HEK293 (cell line): ENCODE data around the gene TMEM140.

ENCODE experiments used
- IKZF3 ChIP-seq: fragments of 450-650 bp; IDR thresholded peaks from 2 replicates; pipeline ENCODE4 v1.5.0; 2018; ENCODE audit warnings: missing biosample characterization, mild to moderate bottlenecking, missing genetic modification characterization, moderate library complexity
- KLF1 ChIP-seq: fragments of 450-650 bp; formaldehyde crosslinking; IDR thresholded peaks from 2 replicates; pipeline ENCODE4 v1.5.1; 2016; ENCODE audit warnings: missing biosample characterization, missing genetic modification characterization
- MEIS1 ChIP-seq: sonication (generic); formaldehyde crosslinking; IDR thresholded peaks from 2 replicates; pipeline ENCODE4 v1.8.1; 2022; ENCODE audit warnings: missing genetic modification reagents, mild to moderate bottlenecking, borderline replicate concordance
- MZF1 ChIP-seq: fragments of 450-650 bp; formaldehyde crosslinking; IDR thresholded peaks from 2 replicates; pipeline ENCODE4 v1.5.1; 2017; ENCODE audit warnings: missing biosample characterization, missing genetic modification characterization, borderline replicate concordance
- REPIN1 ChIP-seq: fragments of 450-650 bp; formaldehyde crosslinking; IDR thresholded peaks from 2 replicates; pipeline ENCODE4 v1.5.1; 2017; ENCODE audit warnings: missing biosample characterization, missing genetic modification characterization, low read depth
- SALL2 ChIP-seq: fragments of 450-650 bp; formaldehyde crosslinking; IDR thresholded peaks from 2 replicates; pipeline ENCODE4 v1.5.0; 2017; ENCODE audit warnings: missing biosample characterization, mild to moderate bottlenecking, missing genetic modification characterization, borderline replicate concordance
- SCRT2 ChIP-seq: fragments of 450-650 bp; formaldehyde crosslinking; IDR thresholded peaks from 2 replicates; pipeline ENCODE4 v1.5.1; 2016; ENCODE audit warnings: missing biosample characterization, missing genetic modification characterization
- SP2 ChIP-seq: fragments of 450-650 bp; formaldehyde crosslinking; IDR thresholded peaks from 2 replicates; pipeline ENCODE4 v1.5.1; 2016; ENCODE audit warnings: missing biosample characterization, missing genetic modification characterization
- ZBTB7A ChIP-seq: fragments of 450-650 bp; formaldehyde crosslinking; IDR thresholded peaks from 2 replicates; pipeline ENCODE4 v1.5.1; 2016; ENCODE audit warnings: low read depth, missing biosample characterization, missing genetic modification characterization
- ZEB2 ChIP-seq: fragments of 450-650 bp; formaldehyde crosslinking; IDR thresholded peaks from 2 replicates; pipeline ENCODE4 v1.5.1; 2016; ENCODE audit warnings: missing biosample characterization, missing genetic modification characterization
- ZFHX2 ChIP-seq: fragments of 450-650 bp; formaldehyde crosslinking; conservative IDR thresholded peaks from 2 replicates; pipeline ENCODE4 v1.5.1; 2016; ENCODE audit warnings: missing biosample characterization, missing genetic modification characterization
- ZNF112 ChIP-seq: fragments of 450-650 bp; formaldehyde crosslinking; IDR thresholded peaks from 2 replicates; pipeline ENCODE4 v1.5.0; 2017; ENCODE audit warnings: missing biosample characterization, missing genetic modification characterization
- ZNF114 ChIP-seq: fragments of 450-650 bp; formaldehyde crosslinking; IDR thresholded peaks from 2 replicates; pipeline ENCODE4 v1.5.0; 2017; ENCODE audit warnings: missing biosample characterization, missing genetic modification characterization
- ZNF169 ChIP-seq: fragments of 450-650 bp; formaldehyde crosslinking; IDR thresholded peaks from 2 replicates; pipeline ENCODE4 v1.5.1; 2016; ENCODE audit warnings: missing biosample characterization, missing genetic modification characterization
- ZNF174 ChIP-seq: fragments of 450-650 bp; formaldehyde crosslinking; IDR thresholded peaks from 2 replicates; pipeline ENCODE4 v1.5.0; 2017; ENCODE audit warnings: missing biosample characterization, mild to moderate bottlenecking, missing genetic modification characterization
- ZNF214 ChIP-seq: fragments of 450-650 bp; formaldehyde crosslinking; IDR thresholded peaks from 2 replicates; pipeline ENCODE4 v1.5.1; 2017; ENCODE audit warnings: missing biosample characterization, mild to moderate bottlenecking, missing genetic modification characterization, borderline replicate concordance
- ZNF23 ChIP-seq: fragments of 450-650 bp; formaldehyde crosslinking; IDR thresholded peaks from 2 replicates; pipeline ENCODE4 v1.5.1; 2016; ENCODE audit warnings: missing biosample characterization, missing genetic modification characterization, borderline replicate concordance
- ZNF302 ChIP-seq: fragments of 450-650 bp; formaldehyde crosslinking; IDR thresholded peaks from 2 replicates; pipeline ENCODE4 v1.5.1; 2016; ENCODE audit warnings: missing biosample characterization, missing genetic modification characterization, low read depth
- ZNF335 ChIP-seq: fragments of 450-650 bp; formaldehyde crosslinking; conservative IDR thresholded peaks from 2 replicates; pipeline ENCODE4 v1.5.1; 2016; ENCODE audit warnings: missing biosample characterization, missing genetic modification characterization
- ZNF37A ChIP-seq: fragments of 450-650 bp; IDR thresholded peaks from 2 replicates; pipeline ENCODE4 v1.5.1; 2018; ENCODE audit warnings: missing biosample characterization, missing genetic modification characterization
- ZNF394 ChIP-seq: fragments of 450-650 bp; formaldehyde crosslinking; IDR thresholded peaks from 2 replicates; pipeline ENCODE4 v1.5.1; 2016; ENCODE audit warnings: missing biosample characterization, missing genetic modification characterization, mild to moderate bottlenecking, moderate library complexity, borderline replicate concordance
- ZNF48 ChIP-seq: fragments of 450-650 bp; formaldehyde crosslinking; IDR thresholded peaks from 2 replicates; pipeline ENCODE4 v1.5.1; 2016; ENCODE audit warnings: missing biosample characterization, missing genetic modification characterization
- ZNF555 ChIP-seq: fragments of 450-650 bp; formaldehyde crosslinking; conservative IDR thresholded peaks from 2 replicates; pipeline ENCODE4 v1.5.1; 2017; ENCODE audit warnings: missing biosample characterization, mild to moderate bottlenecking, missing genetic modification characterization, inconsistent platforms
- ZNF677 ChIP-seq: fragments of 450-650 bp; IDR thresholded peaks from 2 replicates; pipeline ENCODE4 v1.5.0; 2018; ENCODE audit warnings: missing biosample characterization, mild to moderate bottlenecking, missing genetic modification characterization, moderate library complexity
- ZNF707 ChIP-seq: fragments of 450-650 bp; formaldehyde crosslinking; IDR thresholded peaks from 2 replicates; pipeline ENCODE4 v1.5.1; 2016; ENCODE audit warnings: missing biosample characterization, missing genetic modification characterization
- TF ChIP-seq, protein P1 (sequence below): fragments of 450-650 bp; formaldehyde crosslinking; IDR thresholded peaks from 2 replicates; pipeline ENCODE4 v1.5.1; 2016; ENCODE audit warnings: missing biosample characterization, missing genetic modification characterization
- TF ChIP-seq, protein P2 (sequence below): fragments of 450-650 bp; formaldehyde crosslinking; IDR thresholded peaks from 2 replicates; pipeline ENCODE4 v1.5.1; 2016; ENCODE audit warnings: missing biosample characterization, missing genetic modification characterization
- TF ChIP-seq, protein P3 (sequence below): fragments of 450-650 bp; formaldehyde crosslinking; IDR thresholded peaks from 2 replicates; pipeline ENCODE4 v1.5.1; 2016; ENCODE audit warnings: missing biosample characterization, missing genetic modification characterization
- TF ChIP-seq, protein P4 (sequence below): fragments of 450-650 bp; formaldehyde crosslinking; IDR thresholded peaks from 2 replicates; pipeline ENCODE4 v1.5.1; 2016; ENCODE audit warnings: missing biosample characterization, missing genetic modification characterization
- TF ChIP-seq, protein P5 (sequence below): fragments of 450-650 bp; formaldehyde crosslinking; IDR thresholded peaks from 2 replicates; pipeline ENCODE4 v1.5.1; 2016; ENCODE audit warnings: missing biosample characterization, missing genetic modification characterization
- TF ChIP-seq, protein P6 (sequence below): fragments of 450-650 bp; formaldehyde crosslinking; IDR thresholded peaks from 2 replicates; pipeline ENCODE4 v1.5.1; 2016; ENCODE audit warnings: missing biosample characterization, missing genetic modification characterization

Gene TMEM140

DNA sequence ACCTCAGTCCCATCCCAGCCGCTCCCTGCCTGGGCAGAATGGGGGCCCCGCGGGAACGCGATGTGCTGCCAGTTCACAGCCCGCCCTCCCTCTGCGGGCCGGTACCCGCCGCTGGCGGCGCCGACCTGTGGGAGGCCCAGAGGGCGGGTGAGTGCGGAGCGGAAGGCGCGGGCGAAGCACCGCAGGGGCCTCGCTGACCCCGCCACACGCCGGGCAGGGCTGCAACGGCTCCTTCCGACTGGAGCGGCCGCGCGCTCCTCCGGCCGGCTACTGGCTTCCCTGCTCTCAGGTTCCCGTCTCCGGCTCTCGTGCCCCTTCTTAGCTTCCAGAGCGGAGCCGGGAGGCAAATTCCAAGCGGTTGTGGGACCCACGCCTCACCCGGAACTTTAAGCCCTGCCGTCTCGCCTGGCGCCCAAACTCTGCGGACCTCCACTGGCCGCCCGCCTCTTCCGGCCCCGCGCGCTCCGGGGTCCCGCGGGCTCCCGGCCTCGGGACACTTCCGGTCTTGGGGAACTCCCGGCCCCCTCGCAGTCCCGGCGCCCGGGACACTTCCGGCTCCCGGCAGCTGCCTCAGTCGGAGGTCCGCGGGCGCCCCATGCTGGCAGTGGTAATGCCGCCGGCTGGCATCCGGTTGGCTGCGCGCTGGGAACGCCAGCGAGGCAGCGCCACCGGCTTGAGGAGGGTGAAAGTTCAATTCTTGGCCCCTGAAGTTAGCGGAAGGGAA lies 22.6 kb downstream of the TMEM140 start, which contains the start of gene CYREN (continued):
- TF ChIP-seq, protein P1, sequence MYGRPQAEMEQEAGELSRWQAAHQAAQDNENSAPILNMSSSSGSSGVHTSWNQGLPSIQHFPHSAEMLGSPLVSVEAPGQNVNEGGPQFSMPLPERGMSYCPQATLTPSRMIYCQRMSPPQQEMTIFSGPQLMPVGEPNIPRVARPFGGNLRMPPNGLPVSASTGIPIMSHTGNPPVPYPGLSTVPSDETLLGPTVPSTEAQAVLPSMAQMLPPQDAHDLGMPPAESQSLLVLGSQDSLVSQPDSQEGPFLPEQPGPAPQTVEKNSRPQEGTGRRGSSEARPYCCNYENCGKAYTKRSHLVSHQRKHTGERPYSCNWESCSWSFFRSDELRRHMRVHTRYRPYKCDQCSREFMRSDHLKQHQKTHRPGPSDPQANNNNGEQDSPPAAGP (tag by site-specific recombination), result peak; percentile 77
- TF ChIP-seq ZEB2 (tag by site-specific recombination) (peak; percentile 93), ZNF114 (tag by site-specific recombination) (no peak), ZNF677 (tag by site-specific recombination) (no peak), ZNF23 (tag by site-specific recombination) (no peak), SP2 (tag by site-specific recombination) (peak; percentile 85), ZNF555 (tag by site-specific recombination) (no peak), ZNF48 (no peak), ZBTB7A (tag by site-specific recombination) (peak; percentile 65; the same call in 1 of the 2 replicates), REPIN1 (tag by site-specific recombination) (peak; percentile 7; the same call in 1 of the 2 replicates), ZNF169 (tag by site-specific recombination) (no peak), ZNF707 (tag by site-specific recombination) (no peak), SCRT2 (tag by site-specific recombination) (no peak; the same call in 1 of the 2 replicates), MZF1 (tag by site-specific recombination) (no peak), ZNF302 (no peak), MEIS1 (CRISPR knock-in tag) (no peak; the same call in 1 of the 2 replicates), ZNF112 (tag by site-specific recombination) (no peak), ZNF394 (tag by site-specific recombination) (peak; percentile 60), ZNF174 (tag by site-specific recombination) (no peak), SALL2 (tag by site-specific recombination) (no peak), ZNF37A (0 out of 2 replicates have a peak, but pooled peaks have one; percentile 30), IKZF3 (peak; percentile 93), KLF1 (tag by site-specific recombination) (no peak), ZNF335 (tag by site-specific recombination) (peak; percentile 89), ZNF214 (tag by site-specific recombination) (no peak), ZFHX2 (tag by site-specific recombination) (peak; percentile 87)
- TF ChIP-seq, protein P2, sequence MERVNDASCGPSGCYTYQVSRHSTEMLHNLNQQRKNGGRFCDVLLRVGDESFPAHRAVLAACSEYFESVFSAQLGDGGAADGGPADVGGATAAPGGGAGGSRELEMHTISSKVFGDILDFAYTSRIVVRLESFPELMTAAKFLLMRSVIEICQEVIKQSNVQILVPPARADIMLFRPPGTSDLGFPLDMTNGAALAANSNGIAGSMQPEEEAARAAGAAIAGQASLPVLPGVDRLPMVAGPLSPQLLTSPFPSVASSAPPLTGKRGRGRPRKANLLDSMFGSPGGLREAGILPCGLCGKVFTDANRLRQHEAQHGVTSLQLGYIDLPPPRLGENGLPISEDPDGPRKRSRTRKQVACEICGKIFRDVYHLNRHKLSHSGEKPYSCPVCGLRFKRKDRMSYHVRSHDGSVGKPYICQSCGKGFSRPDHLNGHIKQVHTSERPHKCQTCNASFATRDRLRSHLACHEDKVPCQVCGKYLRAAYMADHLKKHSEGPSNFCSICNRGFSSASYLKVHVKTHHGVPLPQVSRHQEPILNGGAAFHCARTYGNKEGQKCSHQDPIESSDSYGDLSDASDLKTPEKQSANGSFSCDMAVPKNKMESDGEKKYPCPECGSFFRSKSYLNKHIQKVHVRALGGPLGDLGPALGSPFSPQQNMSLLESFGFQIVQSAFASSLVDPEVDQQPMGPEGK, result peak; percentile 99
- TF ChIP-seq, protein P3, sequence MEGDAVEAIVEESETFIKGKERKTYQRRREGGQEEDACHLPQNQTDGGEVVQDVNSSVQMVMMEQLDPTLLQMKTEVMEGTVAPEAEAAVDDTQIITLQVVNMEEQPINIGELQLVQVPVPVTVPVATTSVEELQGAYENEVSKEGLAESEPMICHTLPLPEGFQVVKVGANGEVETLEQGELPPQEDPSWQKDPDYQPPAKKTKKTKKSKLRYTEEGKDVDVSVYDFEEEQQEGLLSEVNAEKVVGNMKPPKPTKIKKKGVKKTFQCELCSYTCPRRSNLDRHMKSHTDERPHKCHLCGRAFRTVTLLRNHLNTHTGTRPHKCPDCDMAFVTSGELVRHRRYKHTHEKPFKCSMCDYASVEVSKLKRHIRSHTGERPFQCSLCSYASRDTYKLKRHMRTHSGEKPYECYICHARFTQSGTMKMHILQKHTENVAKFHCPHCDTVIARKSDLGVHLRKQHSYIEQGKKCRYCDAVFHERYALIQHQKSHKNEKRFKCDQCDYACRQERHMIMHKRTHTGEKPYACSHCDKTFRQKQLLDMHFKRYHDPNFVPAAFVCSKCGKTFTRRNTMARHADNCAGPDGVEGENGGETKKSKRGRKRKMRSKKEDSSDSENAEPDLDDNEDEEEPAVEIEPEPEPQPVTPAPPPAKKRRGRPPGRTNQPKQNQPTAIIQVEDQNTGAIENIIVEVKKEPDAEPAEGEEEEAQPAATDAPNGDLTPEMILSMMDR (tag by site-specific recombination), result peak; percentile 91
- TF ChIP-seq, protein P4, sequence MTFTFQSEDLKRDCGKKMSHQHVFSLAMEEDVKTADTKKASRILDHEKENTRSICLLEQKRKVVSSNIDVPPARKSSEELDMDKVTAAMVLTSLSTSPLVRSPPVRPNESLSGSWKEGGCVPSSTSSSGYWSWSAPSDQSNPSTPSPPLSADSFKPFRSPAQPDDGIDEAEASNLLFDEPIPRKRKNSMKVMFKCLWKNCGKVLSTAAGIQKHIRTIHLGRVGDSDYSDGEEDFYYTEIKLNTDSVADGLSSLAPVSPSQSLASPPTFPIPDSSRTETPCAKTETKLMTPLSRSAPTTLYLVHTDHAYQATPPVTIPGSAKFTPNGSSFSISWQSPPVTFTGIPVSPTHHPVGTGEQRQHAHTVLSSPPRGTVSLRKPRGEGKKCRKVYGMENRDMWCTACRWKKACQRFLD (tag by site-specific recombination), result no peak; the same call in 1 of the 2 replicates
- TF ChIP-seq, protein P5, sequence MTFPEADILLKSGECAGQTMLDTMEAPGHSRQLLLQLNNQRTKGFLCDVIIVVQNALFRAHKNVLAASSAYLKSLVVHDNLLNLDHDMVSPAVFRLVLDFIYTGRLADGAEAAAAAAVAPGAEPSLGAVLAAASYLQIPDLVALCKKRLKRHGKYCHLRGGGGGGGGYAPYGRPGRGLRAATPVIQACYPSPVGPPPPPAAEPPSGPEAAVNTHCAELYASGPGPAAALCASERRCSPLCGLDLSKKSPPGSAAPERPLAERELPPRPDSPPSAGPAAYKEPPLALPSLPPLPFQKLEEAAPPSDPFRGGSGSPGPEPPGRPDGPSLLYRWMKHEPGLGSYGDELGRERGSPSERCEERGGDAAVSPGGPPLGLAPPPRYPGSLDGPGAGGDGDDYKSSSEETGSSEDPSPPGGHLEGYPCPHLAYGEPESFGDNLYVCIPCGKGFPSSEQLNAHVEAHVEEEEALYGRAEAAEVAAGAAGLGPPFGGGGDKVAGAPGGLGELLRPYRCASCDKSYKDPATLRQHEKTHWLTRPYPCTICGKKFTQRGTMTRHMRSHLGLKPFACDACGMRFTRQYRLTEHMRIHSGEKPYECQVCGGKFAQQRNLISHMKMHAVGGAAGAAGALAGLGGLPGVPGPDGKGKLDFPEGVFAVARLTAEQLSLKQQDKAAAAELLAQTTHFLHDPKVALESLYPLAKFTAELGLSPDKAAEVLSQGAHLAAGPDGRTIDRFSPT (tag by site-specific recombination), result peak; percentile 99
- TF ChIP-seq, protein P6, sequence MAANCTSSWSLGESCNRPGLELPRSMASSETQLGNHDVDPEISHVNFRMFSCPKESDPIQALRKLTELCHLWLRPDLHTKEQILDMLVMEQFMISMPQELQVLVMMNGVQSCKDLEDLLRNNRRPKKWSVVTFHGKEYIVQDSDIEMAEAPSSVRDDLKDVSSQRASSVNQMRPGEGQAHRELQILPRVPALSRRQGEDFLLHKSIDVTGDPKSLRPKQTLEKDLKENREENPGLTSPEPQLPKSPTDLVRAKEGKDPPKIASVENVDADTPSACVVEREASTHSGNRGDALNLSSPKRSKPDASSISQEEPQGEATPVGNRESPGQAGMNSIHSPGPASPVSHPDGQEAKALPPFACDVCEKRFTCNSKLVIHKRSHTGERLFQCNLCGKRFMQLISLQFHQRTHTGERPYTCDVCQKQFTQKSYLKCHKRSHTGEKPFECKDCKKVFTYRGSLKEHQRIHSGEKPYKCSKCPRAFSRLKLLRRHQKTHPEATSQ (tag by site-specific recombination), result peak; percentile 83
